ENCODE measurements around the gene HAP1.
"Not testable (repeated sequence)": the region's sequence is repeated elsewhere in the genome, so short reads cannot be mapped to it uniquely, and the experiment has no call there.

The HAP1 gene

GRCh38 chr17:41691031-41691777 lies 43.2 kb downstream of the HAP1 start:
- no peak for TF ChIP-seq CTCF (IDR thresholded peaks at IDR 0.05; ENCODE audit: low read depth, low read length, missing control alignments)
- H3K4me3 ChIP-seq (replicated peaks; ENCODE audit: low read depth, low read length): peak overlapping the region; percentile 92
- DNase-seq (ENCODE audit: extremely low read depth, low read depth): no peak

- peak overlapping the region; percentile 92 for H3K4me3 ChIP-seq (replicated peaks; ENCODE audit: low read depth, low read length)
- TF ChIP-seq CTCF (IDR thresholded peaks at IDR 0.05; ENCODE audit: low read depth, low read length, missing control alignments): no peak
- no peak for DNase-seq (ENCODE audit: extremely low read depth, low read depth)
Measured at GRCh38 chr17:41690497-41690896, 43.9 kb downstream of the HAP1 start.

- H3K4me3 ChIP-seq (replicated peaks; ENCODE audit: low read depth, low read length): peak overlapping the region; percentile 92
- TF ChIP-seq CTCF (IDR thresholded peaks at IDR 0.05; ENCODE audit: low read depth, low read length, missing control alignments): peak; percentile 56
- DNase-seq (ENCODE audit: extremely low read depth, low read depth): no peak
Measured at GRCh38 chr17:41689497-41690299, 44.7 kb downstream of the HAP1 start.

GRCh38 chr17:41688641-41689496 lies 45.6 kb downstream of the HAP1 start, which contains the start of gene EIF1:
Gene EIF1, plus strand, starts transcription at chr17:41688885. Its CDS starts 154 bp downstream, at chr17:41689039.
- DNase-seq (ENCODE audit: extremely low read depth, low read depth): peak; percentile 97
- no peak for TF ChIP-seq CTCF (IDR thresholded peaks at IDR 0.05; ENCODE audit: low read depth, low read length, missing control alignments)
- H3K4me3 ChIP-seq (replicated peaks; ENCODE audit: low read depth, low read length): peak within 1 kb of the TSS; percentile 92

GRCh38 chr17:41687828-41688640 lies 46.4 kb downstream of the HAP1 start:
- H3K4me3 ChIP-seq (replicated peaks; ENCODE audit: low read depth, low read length): peak overlapping the region; percentile 92
- no peak for DNase-seq (ENCODE audit: extremely low read depth, low read depth)
- TF ChIP-seq CTCF (IDR thresholded peaks at IDR 0.05; ENCODE audit: low read depth, low read length, missing control alignments): peak; percentile 24

- no peak for DNase-seq (ENCODE audit: extremely low read depth, low read depth)
- H3K4me3 ChIP-seq (replicated peaks; ENCODE audit: low read depth, low read length): no peak overlapping the region
- TF ChIP-seq CTCF (IDR thresholded peaks at IDR 0.05; ENCODE audit: low read depth, low read length, missing control alignments): no peak
Measured at GRCh38 chr17:41686281-41686680, 48.2 kb downstream of the HAP1 start.

GRCh38 chr17:41685753-41686152 lies 48.7 kb downstream of the HAP1 start:
- not testable (repeated sequence) for H3K4me3 ChIP-seq (replicated peaks; ENCODE audit: low read depth, low read length)

More at GRCh38 chr17:41685753-41686152, 48.7 kb downstream of the HAP1 start:
- not testable (repeated sequence) for DNase-seq (ENCODE audit: extremely low read depth, low read depth)

All from HFF-Myc (cell line).